Tibial artery (tissue), 4 donors: ENCODE results near the gene AGAP1.
A peak's percentile ranks its signal among the peaks of the same experiment; 100 is the strongest.

Experiments used
- DNase-seq, 2 donors: peaks; one replicate each; pipeline ENCODE4 v3.0.0-alpha.2; 2019
- H3K27ac ChIP-seq, 2 donors: fragments of 200-600 bp; sonication (generic) in 1 of 2; 1 replicate in 1 of 2; 2 replicates in 1 of 2; pipeline ENCODE4 v1.5.1; 2018 to 2019; ENCODE audit warnings: mild to moderate bottlenecking in 1 of 2
- H3K27me3 ChIP-seq, 2 donors: fragments of 200-600 bp; sonication (generic) in 1 of 2; one replicate each; pipeline versions ENCODE4 v1.5.1 to v1.6.0; 2016 to 2019
- H3K36me3 ChIP-seq, 3 donors: fragments of 200-600 bp; sonication (generic) in 2 of 3; one replicate each; pipeline ENCODE4 v1.5.1; 2016 to 2019; ENCODE audit warnings: mild to moderate bottlenecking in 2 of 3
- H3K4me1 ChIP-seq, 4 donors: fragments of 200-600 bp; sonication (generic) in 2 of 4; 1 replicate in 3 of 4; 2 replicates in 1 of 4; pipeline ENCODE4 v1.5.1; 2016 to 2019
- H3K4me3 ChIP-seq, 2 donors: fragments of 200-600 bp; sonication (generic) in 1 of 2; 1 replicate in 1 of 2; 2 replicates in 1 of 2; pipeline ENCODE4 v1.5.1; 2018 to 2019; ENCODE audit warnings: mild to moderate bottlenecking in 2 of 2
- H3K9me3 ChIP-seq, 3 donors: fragments of 200-600 bp; sonication (generic) in 1 of 3; one replicate each; pipeline ENCODE4 v1.5.1; 2016 to 2019
- intact Hi-C: fragments of 100-400 bp; cut with DNase I; formaldehyde crosslinking; loops from one replicate; pipeline ENCODE4 v1.15.0; 2023; ENCODE audit warnings: low total_unique reads
- TF ChIP-seq, protein P1 (sequence below), 2 experiments: fragments of 200-600 bp in 1 of 2; fragments of 450-650 bp in 1 of 2; IDR thresholded peaks; one replicate each; pipeline ENCODE4 v1.5.1; 2017 to 2019; ENCODE audit warnings: antibody characterized with exemption in 2 of 2, mild to moderate bottlenecking in 1 of 2, moderate library complexity in 1 of 2

Gene AGAP1

GRCh38 chr2:235774153-235774870 lies 280.5 kb downstream of the AGAP1 start:
- H3K9me3 ChIP-seq = no peaks in the 10 kb centered on the region
- intact Hi-C loops = no loop called here
- TF ChIP-seq, protein P1, sequence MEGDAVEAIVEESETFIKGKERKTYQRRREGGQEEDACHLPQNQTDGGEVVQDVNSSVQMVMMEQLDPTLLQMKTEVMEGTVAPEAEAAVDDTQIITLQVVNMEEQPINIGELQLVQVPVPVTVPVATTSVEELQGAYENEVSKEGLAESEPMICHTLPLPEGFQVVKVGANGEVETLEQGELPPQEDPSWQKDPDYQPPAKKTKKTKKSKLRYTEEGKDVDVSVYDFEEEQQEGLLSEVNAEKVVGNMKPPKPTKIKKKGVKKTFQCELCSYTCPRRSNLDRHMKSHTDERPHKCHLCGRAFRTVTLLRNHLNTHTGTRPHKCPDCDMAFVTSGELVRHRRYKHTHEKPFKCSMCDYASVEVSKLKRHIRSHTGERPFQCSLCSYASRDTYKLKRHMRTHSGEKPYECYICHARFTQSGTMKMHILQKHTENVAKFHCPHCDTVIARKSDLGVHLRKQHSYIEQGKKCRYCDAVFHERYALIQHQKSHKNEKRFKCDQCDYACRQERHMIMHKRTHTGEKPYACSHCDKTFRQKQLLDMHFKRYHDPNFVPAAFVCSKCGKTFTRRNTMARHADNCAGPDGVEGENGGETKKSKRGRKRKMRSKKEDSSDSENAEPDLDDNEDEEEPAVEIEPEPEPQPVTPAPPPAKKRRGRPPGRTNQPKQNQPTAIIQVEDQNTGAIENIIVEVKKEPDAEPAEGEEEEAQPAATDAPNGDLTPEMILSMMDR (IDR thresholded peaks at IDR 0.05) = no peak
- H3K36me3 ChIP-seq = peaks cover 0 to 46% (median 3%) of the 10 kb centered on the region in 3 donors
- H3K4me3 ChIP-seq = no peak overlapping the region
- DNase-seq = no peak
- no peak overlapping the region for H3K27ac ChIP-seq
- no peaks in the 10 kb centered on the region for H3K4me1 ChIP-seq
- no peaks in the 10 kb centered on the region for H3K27me3 ChIP-seq

GRCh38 chr2:235776531-235776930 lies 282.7 kb downstream of the AGAP1 start:
- H3K9me3 ChIP-seq = no peaks in the 10 kb centered on the region
- DNase-seq = peak in 1 of 2 donors; percentile 51
- no peaks in the 10 kb centered on the region for H3K27me3 ChIP-seq
- no peaks in the 10 kb centered on the region for H3K4me1 ChIP-seq
- intact Hi-C loops = no loop called here
- H3K36me3 ChIP-seq = peaks cover 0 to 39% (median 3%) of the 10 kb centered on the region in 3 donors
- TF ChIP-seq, protein P1 (IDR thresholded peaks at IDR 0.05) = no peak
- no peak overlapping the region for H3K4me3 ChIP-seq
- H3K27ac ChIP-seq = no peak overlapping the region

DNA sequence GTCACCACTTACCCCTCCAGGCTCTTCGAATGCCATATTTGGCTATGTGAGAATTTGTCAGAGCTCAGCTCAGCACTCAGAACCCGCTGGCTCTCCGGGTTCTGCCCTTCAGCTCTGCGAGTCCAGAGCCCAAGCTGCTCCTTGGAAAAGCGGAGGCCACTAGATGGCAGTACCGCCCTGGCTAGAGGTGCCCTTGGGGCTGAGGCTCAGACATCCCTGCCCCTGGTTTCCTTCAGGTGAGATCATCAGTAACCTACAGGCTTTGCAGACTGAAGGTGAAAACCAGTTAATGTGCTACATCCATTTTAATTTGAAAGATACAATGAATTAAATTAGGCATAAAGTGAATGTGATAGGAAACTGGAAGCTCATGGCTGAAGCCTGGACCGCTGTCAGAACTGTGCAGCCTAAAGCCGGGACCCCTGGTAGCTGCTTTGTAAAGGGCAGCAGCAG lies 285.6 kb downstream of the AGAP1 start:
- Histone ChIP-seq H3K4me1 (no peaks in the 10 kb centered on the region), H3K9me3 (no peaks in the 10 kb centered on the region), H3K4me3 (no peak overlapping the region), H3K36me3 (peaks cover 0 to 22% (median 0%) of the 10 kb centered on the region in 3 donors), H3K27me3 (no peaks in the 10 kb centered on the region), H3K27ac (no peak overlapping the region)
- intact Hi-C loops = loop anchor here (2.0 kb wide), 1 partner anchor 401 kb away; no protein-coding TSS in a partner anchor
- peak in 1 of 2 donors; percentile 55 for DNase-seq
- TF ChIP-seq, protein P1 (IDR thresholded peaks at IDR 0.05) = peak; percentile 51 to 78

- intact Hi-C loops = no loop called here
- no peak overlapping the region for H3K27ac ChIP-seq
- H3K9me3 ChIP-seq = no peaks in the 10 kb centered on the region
- no peaks in the 10 kb centered on the region for H3K27me3 ChIP-seq
- peaks cover 0 to 16% (median 0%) of the 10 kb centered on the region in 3 donors for H3K36me3 ChIP-seq
- TF ChIP-seq, protein P1 (IDR thresholded peaks at IDR 0.05) = no peak
- DNase-seq = no peak
- H3K4me3 ChIP-seq = no peak overlapping the region
- H3K4me1 ChIP-seq = no peaks in the 10 kb centered on the region
These were observed 286.6 kb downstream of the AGAP1 start for GRCh38 chr2:235780401-235780800.

- Histone ChIP-seq H3K36me3 (peaks cover 0 to 16% (median 0%) of the 10 kb centered on the region in 3 donors), H3K4me3 (no peak overlapping the region), H3K27ac (no peak overlapping the region), H3K27me3 (no peaks in the 10 kb centered on the region), H3K9me3 (no peaks in the 10 kb centered on the region), H3K4me1 (no peaks in the 10 kb centered on the region)
- intact Hi-C loops = no loop called here
- TF ChIP-seq, protein P1 (IDR thresholded peaks at IDR 0.05) = no peak
- no peak for DNase-seq
These were observed 287.9 kb downstream of the AGAP1 start for GRCh38 chr2:235781775-235782174.
